Measurements from ENCODE around the gene SLC9A9. TPM values are rescaled to one million over a fixed set of nuclear protein-coding genes. Genes with fewer than 3 reads are reported as not detected.

Gene SLC9A9
- total and polyA plus RNA-seq, 2 donors (not counting 1 experiment from before 2014, with no cell fraction given) = 14.3 to 74.0 TPM

DNA sequence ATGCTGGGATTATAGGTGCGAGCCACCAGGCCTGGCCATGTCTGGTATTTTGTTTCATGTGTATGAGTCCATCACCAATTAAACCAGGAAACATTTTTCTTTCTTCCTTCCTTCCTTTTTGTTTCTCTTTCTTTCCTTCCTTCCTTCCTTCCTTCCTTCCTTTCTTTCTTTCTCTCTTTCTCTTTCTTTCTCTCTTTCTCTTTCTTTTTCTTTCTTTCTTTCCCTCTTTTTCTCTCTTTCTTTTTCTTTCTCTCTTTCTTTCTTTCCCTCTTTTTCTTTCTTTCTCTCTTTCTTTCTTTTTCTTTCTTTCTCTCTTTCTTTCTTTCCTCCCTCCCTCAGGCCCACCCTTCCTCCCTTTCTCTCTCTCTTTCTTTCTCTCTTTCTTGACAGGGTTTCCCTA lies 83.4 kb downstream of the SLC9A9 start:
- H3K27me3 ChIP-seq (ENCODE audit: control insufficient read depth, insufficient read depth, low read length) = no peaks in the 10 kb centered on the region
- H2AFZ ChIP-seq (ENCODE audit: low read length) = no peak overlapping the region
- H3K9ac ChIP-seq (ENCODE audit: insufficient read depth, low read length) = no peak overlapping the region
- no peak overlapping the region for H3K27ac ChIP-seq (ENCODE audit: insufficient read depth, low read length)
- H3K4me1 ChIP-seq (ENCODE audit: control insufficient read depth, extremely low read depth, insufficient read depth, low read length) = peaks cover 2% of the 10 kb centered on the region
- H4K20me1 ChIP-seq (ENCODE audit: control insufficient read depth, extremely low read depth, insufficient read depth, low read length) = no peaks in the 10 kb centered on the region
- no peaks in the 10 kb centered on the region for H3K36me3 ChIP-seq (ENCODE audit: control insufficient read depth, insufficient read depth, low read length)
- H3K79me2 ChIP-seq (ENCODE audit: control insufficient read depth, insufficient read depth, low read length) = no peaks in the 10 kb centered on the region
- no peak overlapping the region for H3K4me3 ChIP-seq (replicated peaks in 1 of 4; ENCODE audit: control extremely low read depth in 1 of 4, insufficient read depth in 1 of 4, low read depth in 3 of 4, low read length in 4 of 4)
- H3K4me2 ChIP-seq (ENCODE audit: extremely low read depth, insufficient read depth, low read length) = no peak overlapping the region
- no peak for DNase-seq (ENCODE audit: low read depth in 2 of 2)
- H3K9me3 ChIP-seq (ENCODE audit: control insufficient read depth, insufficient read depth, low read depth, low read length) = no peaks in the 10 kb centered on the region
- TF ChIP-seq EZH2 (IDR thresholded peaks at IDR 0.05; ENCODE audit: low read length, missing control alignments) = no peak
- TF ChIP-seq, protein P1, sequence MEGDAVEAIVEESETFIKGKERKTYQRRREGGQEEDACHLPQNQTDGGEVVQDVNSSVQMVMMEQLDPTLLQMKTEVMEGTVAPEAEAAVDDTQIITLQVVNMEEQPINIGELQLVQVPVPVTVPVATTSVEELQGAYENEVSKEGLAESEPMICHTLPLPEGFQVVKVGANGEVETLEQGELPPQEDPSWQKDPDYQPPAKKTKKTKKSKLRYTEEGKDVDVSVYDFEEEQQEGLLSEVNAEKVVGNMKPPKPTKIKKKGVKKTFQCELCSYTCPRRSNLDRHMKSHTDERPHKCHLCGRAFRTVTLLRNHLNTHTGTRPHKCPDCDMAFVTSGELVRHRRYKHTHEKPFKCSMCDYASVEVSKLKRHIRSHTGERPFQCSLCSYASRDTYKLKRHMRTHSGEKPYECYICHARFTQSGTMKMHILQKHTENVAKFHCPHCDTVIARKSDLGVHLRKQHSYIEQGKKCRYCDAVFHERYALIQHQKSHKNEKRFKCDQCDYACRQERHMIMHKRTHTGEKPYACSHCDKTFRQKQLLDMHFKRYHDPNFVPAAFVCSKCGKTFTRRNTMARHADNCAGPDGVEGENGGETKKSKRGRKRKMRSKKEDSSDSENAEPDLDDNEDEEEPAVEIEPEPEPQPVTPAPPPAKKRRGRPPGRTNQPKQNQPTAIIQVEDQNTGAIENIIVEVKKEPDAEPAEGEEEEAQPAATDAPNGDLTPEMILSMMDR (conservative IDR thresholded peaks at IDR 0.05 in 1 of 2, IDR thresholded peaks at IDR 0.05 in 1 of 2; ENCODE audit: low read depth in 1 of 2, low read length in 2 of 2) = no peak

DNA sequence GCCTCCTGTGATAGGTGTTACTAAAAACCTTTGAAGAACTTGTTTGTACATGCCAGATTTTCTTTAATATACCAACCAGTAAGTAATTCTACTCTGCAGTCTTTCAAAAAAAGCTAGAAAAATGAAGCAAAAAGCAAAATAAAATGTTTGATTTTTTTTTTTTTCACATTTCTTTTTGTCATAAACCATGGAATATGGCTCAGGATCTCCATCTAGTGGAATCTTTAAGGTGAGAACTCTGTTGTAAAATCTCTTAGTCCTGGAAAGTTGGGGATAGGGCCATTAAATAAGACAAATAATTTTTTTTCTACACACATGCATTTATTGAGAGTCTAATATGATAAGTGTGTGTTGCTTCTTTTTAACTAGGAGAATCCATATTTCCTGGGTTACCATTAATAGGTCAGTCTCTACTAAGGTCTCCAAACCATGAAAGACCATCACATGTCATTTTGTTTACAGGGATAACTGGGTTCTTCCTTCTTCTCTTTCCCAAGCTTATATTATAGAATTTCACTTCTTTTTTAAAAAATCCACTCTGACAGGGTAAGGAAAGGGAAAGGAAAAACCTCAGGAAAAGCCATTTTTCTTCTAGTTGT lies 84.6 kb downstream of the SLC9A9 start:
- no peaks in the 10 kb centered on the region for H4K20me1 ChIP-seq (ENCODE audit: control insufficient read depth, extremely low read depth, insufficient read depth, low read length)
- no peak overlapping the region for H3K4me3 ChIP-seq (replicated peaks in 1 of 4; ENCODE audit: control extremely low read depth in 1 of 4, insufficient read depth in 1 of 4, low read depth in 3 of 4, low read length in 4 of 4)
- H3K27me3 ChIP-seq (ENCODE audit: control insufficient read depth, insufficient read depth, low read length) = no peaks in the 10 kb centered on the region
- H3K36me3 ChIP-seq (ENCODE audit: control insufficient read depth, insufficient read depth, low read length) = no peaks in the 10 kb centered on the region
- no peaks in the 10 kb centered on the region for H3K4me1 ChIP-seq (ENCODE audit: control insufficient read depth, extremely low read depth, insufficient read depth, low read length)
- no peak overlapping the region for H3K27ac ChIP-seq (ENCODE audit: insufficient read depth, low read length)
- H2AFZ ChIP-seq (ENCODE audit: low read length) = no peak overlapping the region
- H3K79me2 ChIP-seq (ENCODE audit: control insufficient read depth, insufficient read depth, low read length) = no peaks in the 10 kb centered on the region
- peak; percentile 8 to 64 for DNase-seq (ENCODE audit: low read depth in 2 of 2)
- no peaks in the 10 kb centered on the region for H3K9me3 ChIP-seq (ENCODE audit: control insufficient read depth, insufficient read depth, low read depth, low read length)
- TF ChIP-seq EZH2 (IDR thresholded peaks at IDR 0.05; ENCODE audit: low read length, missing control alignments) = no peak
- TF ChIP-seq, protein P1 (conservative IDR thresholded peaks at IDR 0.05 in 1 of 2, IDR thresholded peaks at IDR 0.05 in 1 of 2; ENCODE audit: low read depth in 1 of 2, low read length in 2 of 2) = peak; percentile 39 to 51
- H3K4me2 ChIP-seq (ENCODE audit: extremely low read depth, insufficient read depth, low read length) = no peak overlapping the region
- no peak overlapping the region for H3K9ac ChIP-seq (ENCODE audit: insufficient read depth, low read length)

DNA sequence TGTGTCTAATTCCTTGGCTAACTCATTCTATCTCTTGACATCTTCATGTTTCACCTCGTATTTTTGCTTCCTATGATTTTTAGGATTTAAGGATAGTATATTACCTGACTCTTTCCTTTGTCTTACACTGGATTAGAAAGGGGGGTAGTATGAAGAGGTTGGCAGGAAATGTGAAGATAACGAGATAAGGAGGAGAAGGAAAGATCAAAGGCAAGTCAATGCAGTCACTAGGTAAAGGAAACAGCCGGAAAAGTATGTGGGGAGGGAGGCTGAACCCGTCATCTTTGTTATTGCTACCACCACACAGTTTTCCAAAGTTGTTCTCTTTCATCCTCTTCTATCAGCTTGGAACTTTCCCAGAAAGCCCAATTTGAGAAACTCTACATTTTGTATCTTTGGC lies 90.6 kb downstream of the SLC9A9 start:
- no peak overlapping the region for H2AFZ ChIP-seq (ENCODE audit: low read length)
- H3K27me3 ChIP-seq (ENCODE audit: control insufficient read depth, insufficient read depth, low read length) = no peaks in the 10 kb centered on the region
- H3K4me1 ChIP-seq (ENCODE audit: control insufficient read depth, extremely low read depth, insufficient read depth, low read length) = no peaks in the 10 kb centered on the region
- no peaks in the 10 kb centered on the region for H3K36me3 ChIP-seq (ENCODE audit: control insufficient read depth, insufficient read depth, low read length)
- no peak overlapping the region for H3K4me2 ChIP-seq (ENCODE audit: extremely low read depth, insufficient read depth, low read length)
- H3K9ac ChIP-seq (ENCODE audit: insufficient read depth, low read length) = no peak overlapping the region
- no peak overlapping the region for H3K4me3 ChIP-seq (replicated peaks in 1 of 4; ENCODE audit: control extremely low read depth in 1 of 4, insufficient read depth in 1 of 4, low read depth in 3 of 4, low read length in 4 of 4)
- no peak overlapping the region for H3K27ac ChIP-seq (ENCODE audit: insufficient read depth, low read length)
- TF ChIP-seq, protein P1 (conservative IDR thresholded peaks at IDR 0.05 in 1 of 2, IDR thresholded peaks at IDR 0.05 in 1 of 2; ENCODE audit: low read depth in 1 of 2, low read length in 2 of 2) = no peak
- TF ChIP-seq EZH2 (IDR thresholded peaks at IDR 0.05; ENCODE audit: low read length, missing control alignments) = no peak
- no peaks in the 10 kb centered on the region for H3K79me2 ChIP-seq (ENCODE audit: control insufficient read depth, insufficient read depth, low read length)
- no peaks in the 10 kb centered on the region for H3K9me3 ChIP-seq (ENCODE audit: control insufficient read depth, insufficient read depth, low read depth, low read length)
- no peak for DNase-seq (ENCODE audit: low read depth in 2 of 2)
- no peaks in the 10 kb centered on the region for H4K20me1 ChIP-seq (ENCODE audit: control insufficient read depth, extremely low read depth, insufficient read depth, low read length)

All from fibroblast of lung (primary cell).